ENCODE data around the gene ZNRF3. TPM values are rescaled to one million over a fixed set of nuclear protein-coding genes. Genes with fewer than 3 reads are reported as not detected.
"Not testable (repeated sequence)": the region's sequence is repeated elsewhere in the genome, so short reads cannot be mapped to it uniquely, and the experiment has no call there.

The ZNRF3 gene
- total and polyA plus RNA-seq, 5 experiments from 2014 or later = 0.08 to 0.69 (median 0.34) TPM; not detected in 1

GRCh38 chr22:29081517-29082236, 198.3 kb downstream of the ZNRF3 start:
- no peak for ATAC-seq
- H3K4me3 Mint-ChIP-seq = no peak overlapping the region
- no peak for DNase-seq
- H3K4me1 Mint-ChIP-seq = peaks cover 0 to 8% (median 0%) of the 10 kb centered on the region in 4 donors
- H3K27me3 Mint-ChIP-seq = peaks cover 11 to 35% (median 27%) of the 10 kb centered on the region in 5 donors
- H3K27ac Mint-ChIP-seq = no peak overlapping the region
- no peaks in the 10 kb centered on the region for H3K36me3 Mint-ChIP-seq
- POLR2A ChIA-PET = no interaction called here
- H3K9me3 Mint-ChIP-seq = no peaks in the 10 kb centered on the region

GRCh38 chr22:29082826-29083545, 199.6 kb downstream of the ZNRF3 start:
- no peak overlapping the region for H3K4me3 Mint-ChIP-seq
- no peaks in the 10 kb centered on the region for H3K36me3 Mint-ChIP-seq
- H3K4me1 Mint-ChIP-seq = peaks cover 0 to 8% (median 0%) of the 10 kb centered on the region in 4 donors
- H3K27me3 Mint-ChIP-seq = peaks cover 12 to 30% (median 23%) of the 10 kb centered on the region in 5 donors
- ATAC-seq = no peak
- DNase-seq = no peak
- POLR2A ChIA-PET = no interaction called here
- H3K9me3 Mint-ChIP-seq = no peaks in the 10 kb centered on the region
- no peak overlapping the region for H3K27ac Mint-ChIP-seq

GRCh38 chr22:29083576-29083932, 200.2 kb downstream of the ZNRF3 start:
- H3K36me3 Mint-ChIP-seq, H3K27ac Mint-ChIP-seq, ATAC-seq, H3K9me3 Mint-ChIP-seq, DNase-seq, H3K4me3 Mint-ChIP-seq, POLR2A ChIA-PET, H3K4me1 Mint-ChIP-seq: not testable (repeated sequence)
- peaks cover 13 to 32% (median 23%) of the 10 kb centered on the region in 5 donors for H3K27me3 Mint-ChIP-seq

- Mint-ChIP-seq H3K27ac (no peak overlapping the region), H3K36me3 (no peaks in the 10 kb centered on the region), H3K4me1 (peaks cover 0 to 8% (median 0%) of the 10 kb centered on the region in 4 donors), H3K27me3 (peaks cover 11 to 29% (median 22%) of the 10 kb centered on the region in 5 donors), H3K4me3 (no peak overlapping the region), H3K9me3 (no peaks in the 10 kb centered on the region)
- ATAC-seq (no peak), DNase-seq (no peak)
- POLR2A ChIA-PET = no interaction called here
Observed at GRCh38 chr22:29083933-29084591, 200.7 kb downstream of the ZNRF3 start.

- peaks cover 15 to 29% (median 22%) of the 10 kb centered on the region in 5 donors for H3K27me3 Mint-ChIP-seq
- no peak overlapping the region for H3K27ac Mint-ChIP-seq
- no peak overlapping the region for H3K4me3 Mint-ChIP-seq
- ATAC-seq (no peak), DNase-seq (no peak)
- H3K36me3 Mint-ChIP-seq = no peaks in the 10 kb centered on the region
- POLR2A ChIA-PET = no interaction called here
- H3K9me3 Mint-ChIP-seq = no peaks in the 10 kb centered on the region
- H3K4me1 Mint-ChIP-seq = no peaks in the 10 kb centered on the region
Observed at GRCh38 chr22:29087012-29087411, 203.6 kb downstream of the ZNRF3 start.

- ATAC-seq (no peak), DNase-seq (no peak)
- POLR2A ChIA-PET = no interaction called here
- no peak overlapping the region for H3K4me3 Mint-ChIP-seq
- peaks cover 15 to 29% (median 22%) of the 10 kb centered on the region in 5 donors for H3K27me3 Mint-ChIP-seq
- H3K4me1 Mint-ChIP-seq = no peaks in the 10 kb centered on the region
- H3K9me3 Mint-ChIP-seq = no peaks in the 10 kb centered on the region
- no peaks in the 10 kb centered on the region for H3K36me3 Mint-ChIP-seq
- H3K27ac Mint-ChIP-seq = no peak overlapping the region
Observed at GRCh38 chr22:29088809-29089208, 205.4 kb downstream of the ZNRF3 start.

GRCh38 chr22:29089507-29089906, 206.1 kb downstream of the ZNRF3 start:
- H3K27me3 Mint-ChIP-seq = peaks cover 12 to 29% (median 25%) of the 10 kb centered on the region in 5 donors

GRCh38 chr22:29090039-29090438, 206.7 kb downstream of the ZNRF3 start:
- no peak overlapping the region for H3K4me3 Mint-ChIP-seq
- no peaks in the 10 kb centered on the region for H3K36me3 Mint-ChIP-seq
- no peaks in the 10 kb centered on the region for H3K4me1 Mint-ChIP-seq
- DNase-seq (no peak), ATAC-seq (no peak)
- POLR2A ChIA-PET = no interaction called here
- H3K27me3 Mint-ChIP-seq = peaks cover 12 to 29% (median 25%) of the 10 kb centered on the region in 5 donors
- H3K9me3 Mint-ChIP-seq = no peaks in the 10 kb centered on the region
- H3K27ac Mint-ChIP-seq = no peak overlapping the region

More at GRCh38 chr22:29089507-29089906, 206.1 kb downstream of the ZNRF3 start:
- no peak overlapping the region for H3K4me3 Mint-ChIP-seq
- DNase-seq = no peak
- H3K9me3 Mint-ChIP-seq = no peaks in the 10 kb centered on the region
- H3K27ac Mint-ChIP-seq = no peak overlapping the region
- POLR2A ChIA-PET = no interaction called here
- no peaks in the 10 kb centered on the region for H3K4me1 Mint-ChIP-seq
- ATAC-seq = no peak
- no peaks in the 10 kb centered on the region for H3K36me3 Mint-ChIP-seq

GRCh38 chr22:29092243-29092642, 208.9 kb downstream of the ZNRF3 start:
- no peaks in the 10 kb centered on the region for H3K36me3 Mint-ChIP-seq
- no peak for ATAC-seq

GRCh38 chr22:29093030-29093429, 209.7 kb downstream of the ZNRF3 start:
- peaks cover 8 to 27% (median 20%) of the 10 kb centered on the region in 5 donors for H3K27me3 Mint-ChIP-seq
- no peaks in the 10 kb centered on the region for H3K4me1 Mint-ChIP-seq
- no peak for ATAC-seq
- H3K27ac Mint-ChIP-seq = no peak overlapping the region
- H3K9me3 Mint-ChIP-seq = no peaks in the 10 kb centered on the region
- POLR2A ChIA-PET = no interaction called here
- DNase-seq = no peak
- no peaks in the 10 kb centered on the region for H3K36me3 Mint-ChIP-seq
- H3K4me3 Mint-ChIP-seq = no peak overlapping the region

More at GRCh38 chr22:29092243-29092642, 208.9 kb downstream of the ZNRF3 start:
- Mint-ChIP-seq H3K27ac (no peak overlapping the region), H3K27me3 (peaks cover 10 to 27% (median 22%) of the 10 kb centered on the region in 5 donors), H3K4me1 (no peaks in the 10 kb centered on the region), H3K9me3 (no peaks in the 10 kb centered on the region), H3K4me3 (no peak overlapping the region)
- no peak for DNase-seq
- POLR2A ChIA-PET = no interaction called here

- Mint-ChIP-seq H3K27ac (no peak overlapping the region), H3K4me3 (no peak overlapping the region), H3K36me3 (no peaks in the 10 kb centered on the region), H3K4me1 (no peaks in the 10 kb centered on the region), H3K9me3 (no peaks in the 10 kb centered on the region), H3K27me3 (peaks cover 7 to 26% (median 17%) of the 10 kb centered on the region in 5 donors)
- no peak for ATAC-seq
- POLR2A ChIA-PET = interaction anchor here (0.6 to 0.7 kb wide), 2 partner anchors 246 to 682 kb away, joined by 3 read pairs; no protein-coding TSS in a partner anchor
- DNase-seq = no peak
Observed at GRCh38 chr22:29093501-29094300, 210.3 kb downstream of the ZNRF3 start.

- ATAC-seq (no peak), DNase-seq (no peak)
- POLR2A ChIA-PET = no interaction called here
- no peak overlapping the region for H3K27ac Mint-ChIP-seq
- H3K4me1 Mint-ChIP-seq = no peaks in the 10 kb centered on the region
- H3K4me3 Mint-ChIP-seq = no peak overlapping the region
- H3K27me3 Mint-ChIP-seq = peaks cover 4 to 16% (median 5%) of the 10 kb centered on the region in 5 donors
- H3K36me3 Mint-ChIP-seq = no peaks in the 10 kb centered on the region
- no peaks in the 10 kb centered on the region for H3K9me3 Mint-ChIP-seq
Observed at GRCh38 chr22:29095459-29095858, 212.1 kb downstream of the ZNRF3 start.
